Measurements from ENCODE around the gene CFAP299. TPM values are rescaled to one million over a fixed set of nuclear protein-coding genes. Genes with fewer than 3 reads are reported as not detected.

Gene CFAP299
- total and polyA plus RNA-seq, 2 of the 8 experiments (the other 6 are each of a cell fraction or from before 2014, with no cell fraction given), result not detected

DNA sequence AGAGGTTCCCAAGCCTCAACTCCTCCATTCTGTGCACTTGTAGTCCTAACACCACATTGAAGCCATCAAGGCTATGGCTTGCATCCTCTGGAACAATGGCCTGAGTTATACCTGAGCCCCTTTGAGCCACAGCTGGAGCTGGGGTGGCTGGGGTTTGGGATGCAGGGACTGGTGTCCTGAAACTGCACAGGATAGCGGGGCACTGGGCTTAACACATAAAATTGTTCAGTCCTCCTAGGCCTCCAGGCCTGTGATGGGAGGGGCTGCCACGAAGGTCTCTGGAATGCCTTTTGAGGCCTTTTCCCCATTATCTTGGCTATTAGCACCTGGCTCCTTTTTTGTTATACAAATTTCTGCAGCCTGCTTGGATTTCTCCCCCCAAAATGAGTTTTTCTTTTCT, 35.5 kb downstream of the CFAP299 start:
- no peak overlapping the region for H4K91ac ChIP-seq (replicated peaks; ENCODE audit: insufficient read length, low read length)
- no peak overlapping the region for H2BK20ac ChIP-seq (ENCODE audit: low read length)
- H3K79me1 ChIP-seq (ENCODE audit: low read depth, low read length), result no peaks in the 10 kb centered on the region
- H2AK5ac ChIP-seq (ENCODE audit: low read depth, low read length), result no peak overlapping the region
- no peak overlapping the region for H3K14ac ChIP-seq (ENCODE audit: insufficient read length)
- H3K56ac ChIP-seq (replicated peaks; ENCODE audit: insufficient read length, low read depth, low read length), result no peak overlapping the region
- no peak overlapping the region for H2BK120ac ChIP-seq (replicated peaks; ENCODE audit: low read depth, low read length)
- H3K36me3 ChIP-seq (ENCODE audit: control insufficient read depth in 2 of 4, insufficient read depth in 4 of 4, low read length in 3 of 4), result peaks cover 0 to 4% (median 0%) of the 10 kb centered on the region in 4 experiments; a peak in 1 of 8 replicates
- FAIRE-seq (no peak), DNase-seq (ENCODE audit: low read depth in 1 of 2, low spot score in 2 of 2) (no peak)
- no peak overlapping the region for H2AFZ ChIP-seq (ENCODE audit: low read length)
- no peaks in the 10 kb centered on the region for H3K23me2 ChIP-seq (ENCODE audit: low read depth, low read length)
- no peak overlapping the region for H2BK15ac ChIP-seq (ENCODE audit: low read length)
- H3K4ac ChIP-seq (replicated peaks; ENCODE audit: insufficient read length, low read depth, low read length), result no peak overlapping the region
- no peak overlapping the region for H4K5ac ChIP-seq (ENCODE audit: insufficient read length, low read depth, low read length)
- H3K27me3 ChIP-seq (replicated peaks in 1 of 4; ENCODE audit: control insufficient read depth in 3 of 4, extremely low read depth in 1 of 4, insufficient read depth in 3 of 4, low read length in 3 of 4), result no peaks in the 10 kb centered on the region
- POLR2A ChIA-PET (ENCODE audit: partially characterized antibody), result no interaction called here
- no peak overlapping the region for H3K27ac ChIP-seq (ENCODE audit: low read depth, low read length)
- no peak overlapping the region for H2BK5ac ChIP-seq (ENCODE audit: low read depth, low read length)
- H3K9ac ChIP-seq (replicated peaks in 1 of 4; ENCODE audit: extremely low read depth in 1 of 4, low read depth in 3 of 4, low read length in 3 of 4), result no peak overlapping the region
- no peaks in the 10 kb centered on the region for H3K79me2 ChIP-seq (ENCODE audit: control insufficient read depth in 1 of 2, insufficient read depth in 2 of 2, low read length in 2 of 2)
- H2BK12ac ChIP-seq (ENCODE audit: low read depth, low read length), result no peak overlapping the region
- H4K8ac ChIP-seq (ENCODE audit: extremely low read depth, insufficient read depth, low read length), result no peak overlapping the region
- H3K4me3 ChIP-seq (ENCODE audit: extremely low read depth in 1 of 4, insufficient read depth in 2 of 4, low read depth in 3 of 4, low read length in 4 of 4), result no peak overlapping the region
- H3K4me1 ChIP-seq (replicated peaks in 1 of 4; ENCODE audit: control insufficient read depth in 3 of 4, insufficient read depth in 4 of 4, low read length in 3 of 4), result no peaks in the 10 kb centered on the region
- H3K18ac ChIP-seq (ENCODE audit: extremely low read depth, low read length), result no peak overlapping the region
- H4K20me1 ChIP-seq (replicated peaks in 1 of 2; ENCODE audit: control insufficient read depth in 1 of 2, insufficient read depth in 2 of 2, low read length in 2 of 2), result no peaks in the 10 kb centered on the region
- no peak overlapping the region for H3K4me2 ChIP-seq (ENCODE audit: insufficient read depth in 1 of 2, low read depth in 2 of 2, low read length in 2 of 2)
- CTCF ChIA-PET (ENCODE audit: partially characterized antibody), result interaction anchor here (1.2 to 1.3 kb wide), 2 partner anchors 8 to 668 kb away, joined by 3 to 4 read pairs; no protein-coding TSS in a partner anchor
- no peak overlapping the region for H3K23ac ChIP-seq (ENCODE audit: insufficient read length)
- H3K9me3 ChIP-seq (ENCODE audit: insufficient read depth in 2 of 2, low read depth in 1 of 2, low read length in 1 of 2), result peaks cover 18 to 22% of the 10 kb centered on the region in 2 experiments
- 100% methylated on average over 2 of the region's 2 CpGs; no CpG with 5 or more reads in 1 of the 2 experiments for WGBS, 2 experiments (ENCODE audit: extremely low coverage in 1 of 2, insufficient coverage in 1 of 2, insufficient read length in 1 of 2, insufficient replicate concordance in 2 of 2, low coverage in 1 of 2, low lambda C conversion rate in 2 of 2, missing lambda C conversion rate in 1 of 2)
- TF ChIP-seq TEAD4 (IDR thresholded peaks at IDR 0.05; ENCODE audit: low read depth, low read length) (no peak), KDM1A (IDR thresholded peaks at IDR 0.05; ENCODE audit: borderline replicate concordance, low read length) (no peak), SUZ12 (IDR thresholded peaks at IDR 0.05; ENCODE audit: low read length) (no peak), JUN (IDR thresholded peaks at IDR 0.05; ENCODE audit: low read depth, low read length) (no peak), SIRT6 (IDR thresholded peaks at IDR 0.05; ENCODE audit: low read length) (no peak), TCF12 (IDR thresholded peaks at IDR 0.05; ENCODE audit: low read depth, low read length) (no peak), CBX5 (IDR thresholded peaks at IDR 0.05; ENCODE audit: low read depth, low read length) (no peak), CREB1 (IDR thresholded peaks at IDR 0.05) (no peak), SIN3A (conservative IDR thresholded peaks at IDR 0.05 in 1 of 2, IDR thresholded peaks at IDR 0.05 in 1 of 2; ENCODE audit: low read depth in 1 of 2, low read length in 2 of 2) (no peak), GTF2F1 (IDR thresholded peaks at IDR 0.05; ENCODE audit: borderline replicate concordance, low read depth, low read length) (no peak), RXRA (IDR thresholded peaks at IDR 0.05; ENCODE audit: insufficient read depth, low read depth, low read length) (no peak), SP4 (IDR thresholded peaks at IDR 0.05; ENCODE audit: low read length) (no peak)
- TF ChIP-seq, protein P1, sequence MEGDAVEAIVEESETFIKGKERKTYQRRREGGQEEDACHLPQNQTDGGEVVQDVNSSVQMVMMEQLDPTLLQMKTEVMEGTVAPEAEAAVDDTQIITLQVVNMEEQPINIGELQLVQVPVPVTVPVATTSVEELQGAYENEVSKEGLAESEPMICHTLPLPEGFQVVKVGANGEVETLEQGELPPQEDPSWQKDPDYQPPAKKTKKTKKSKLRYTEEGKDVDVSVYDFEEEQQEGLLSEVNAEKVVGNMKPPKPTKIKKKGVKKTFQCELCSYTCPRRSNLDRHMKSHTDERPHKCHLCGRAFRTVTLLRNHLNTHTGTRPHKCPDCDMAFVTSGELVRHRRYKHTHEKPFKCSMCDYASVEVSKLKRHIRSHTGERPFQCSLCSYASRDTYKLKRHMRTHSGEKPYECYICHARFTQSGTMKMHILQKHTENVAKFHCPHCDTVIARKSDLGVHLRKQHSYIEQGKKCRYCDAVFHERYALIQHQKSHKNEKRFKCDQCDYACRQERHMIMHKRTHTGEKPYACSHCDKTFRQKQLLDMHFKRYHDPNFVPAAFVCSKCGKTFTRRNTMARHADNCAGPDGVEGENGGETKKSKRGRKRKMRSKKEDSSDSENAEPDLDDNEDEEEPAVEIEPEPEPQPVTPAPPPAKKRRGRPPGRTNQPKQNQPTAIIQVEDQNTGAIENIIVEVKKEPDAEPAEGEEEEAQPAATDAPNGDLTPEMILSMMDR (IDR thresholded peaks at IDR 0.05; ENCODE audit: control extremely low read depth in 1 of 3, insufficient read depth in 1 of 3, low read depth in 1 of 3, low read length in 3 of 3), result no peak
